ENCODE measurements around the gene UBAC2. TPM values are rescaled to one million over a fixed set of nuclear protein-coding genes. Genes with fewer than 3 reads are reported as not detected.

UBAC2 gene
- total and polyA plus RNA-seq, 2 donors (not counting 3 experiments of a cell fraction or from before 2014, with no cell fraction given) = 45.7 to 54.4 TPM

DNA sequence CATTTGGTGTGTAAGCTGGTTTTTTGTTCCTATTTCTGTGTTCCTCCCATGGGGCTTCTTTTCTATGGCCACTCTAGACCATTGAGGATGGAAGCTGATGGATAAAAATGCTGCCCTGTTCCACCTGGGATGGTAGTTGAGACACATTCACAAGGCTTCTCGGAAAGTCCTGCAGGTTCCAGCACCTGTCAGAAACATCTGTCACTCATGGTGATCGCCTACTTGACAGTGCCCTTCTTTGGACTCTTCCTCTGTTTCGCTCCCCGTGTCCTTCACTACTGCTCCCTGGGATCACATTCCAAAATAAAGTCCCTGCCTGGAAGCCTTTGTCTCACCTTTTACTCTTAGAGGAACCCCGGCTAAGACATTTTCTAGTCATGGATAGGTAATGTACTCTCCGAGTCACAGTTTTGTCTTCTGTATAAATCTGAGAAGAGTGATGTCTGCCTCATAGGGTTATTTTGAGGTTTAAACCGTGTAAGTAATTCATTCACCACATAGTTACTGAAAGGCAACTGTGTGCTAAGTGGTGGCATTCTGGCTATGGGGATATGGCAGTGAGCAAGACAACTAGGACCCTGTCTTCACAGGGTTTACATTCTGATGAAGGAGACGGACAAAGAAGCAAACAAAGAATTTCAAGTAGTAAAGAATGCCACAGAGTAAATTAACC is 21.0 kb downstream of the UBAC2 start:
- DNase-seq (ENCODE audit: low read depth, low spot score) = no peak
- Histone ChIP-seq H3K9me3 (replicated peaks; ENCODE audit: control insufficient read depth, insufficient read depth, low read length) (no peaks in the 10 kb centered on the region), H3K27me3 (ENCODE audit: control insufficient read depth in 2 of 2, insufficient read depth in 2 of 2, low read length in 2 of 2) (no peaks in the 10 kb centered on the region), H3K4me3 (replicated peaks in 1 of 3; ENCODE audit: insufficient read depth in 1 of 3, low read depth in 1 of 3, low read length in 3 of 3) (no peak overlapping the region), H3K4me1 (ENCODE audit: control insufficient read depth, extremely low read depth, insufficient read depth, low read length) (peaks cover 4% of the 10 kb centered on the region), H3K36me3 (ENCODE audit: control insufficient read depth in 2 of 2, extremely low read depth in 1 of 2, insufficient read depth in 2 of 2, low read length in 2 of 2) (no peaks in the 10 kb centered on the region), H3K9me1 (replicated peaks; ENCODE audit: control insufficient read depth, extremely low read depth, insufficient read depth, low read length) (no peaks in the 10 kb centered on the region), H3K79me2 (ENCODE audit: control insufficient read depth, insufficient read depth, low read length) (peaks cover 75% of the 10 kb centered on the region), H4K20me1 (replicated peaks; ENCODE audit: control insufficient read depth, extremely low read depth, insufficient read depth, low read length) (peaks cover 2% of the 10 kb centered on the region), H3K4me2 (ENCODE audit: insufficient read depth, low read length) (no peak overlapping the region), H3K9ac (replicated peaks; ENCODE audit: extremely low read depth, insufficient read depth, low read length) (no peak overlapping the region), H2AFZ (ENCODE audit: low read depth, low read length) (no peak overlapping the region), H3K27ac (ENCODE audit: insufficient read depth, low read depth, low read length) (no peak overlapping the region)
- ChIA-PET POLR2A (no interaction called here), CTCF (no interaction called here)
- no TSS peak for BruUV-seq (replicated peaks)
- no peak for TF ChIP-seq POLR2AphosphoS5 (IDR thresholded peaks at IDR 0.05; ENCODE audit: insufficient read depth, low read depth, low read length)
- TF ChIP-seq JUN (IDR thresholded peaks at IDR 0.05; ENCODE audit: borderline replicate concordance, insufficient read depth, insufficient read length, low read depth) = no peak
- no peak for TF ChIP-seq GATA2 (IDR thresholded peaks at IDR 0.05; ENCODE audit: insufficient read depth, insufficient read length, low read depth, low read length)
- TF ChIP-seq, protein P1, sequence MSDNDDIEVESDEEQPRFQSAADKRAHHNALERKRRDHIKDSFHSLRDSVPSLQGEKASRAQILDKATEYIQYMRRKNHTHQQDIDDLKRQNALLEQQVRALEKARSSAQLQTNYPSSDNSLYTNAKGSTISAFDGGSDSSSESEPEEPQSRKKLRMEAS (IDR thresholded peaks at IDR 0.05; ENCODE audit: insufficient read depth, insufficient read length) = no peak
- TF ChIP-seq MYC (IDR thresholded peaks at IDR 0.05; ENCODE audit: low read depth, low read length) = no peak
- TF ChIP-seq POLR2A (IDR thresholded peaks at IDR 0.05; ENCODE audit: low read depth, low read length) = no peak
- TF ChIP-seq, protein P2, sequence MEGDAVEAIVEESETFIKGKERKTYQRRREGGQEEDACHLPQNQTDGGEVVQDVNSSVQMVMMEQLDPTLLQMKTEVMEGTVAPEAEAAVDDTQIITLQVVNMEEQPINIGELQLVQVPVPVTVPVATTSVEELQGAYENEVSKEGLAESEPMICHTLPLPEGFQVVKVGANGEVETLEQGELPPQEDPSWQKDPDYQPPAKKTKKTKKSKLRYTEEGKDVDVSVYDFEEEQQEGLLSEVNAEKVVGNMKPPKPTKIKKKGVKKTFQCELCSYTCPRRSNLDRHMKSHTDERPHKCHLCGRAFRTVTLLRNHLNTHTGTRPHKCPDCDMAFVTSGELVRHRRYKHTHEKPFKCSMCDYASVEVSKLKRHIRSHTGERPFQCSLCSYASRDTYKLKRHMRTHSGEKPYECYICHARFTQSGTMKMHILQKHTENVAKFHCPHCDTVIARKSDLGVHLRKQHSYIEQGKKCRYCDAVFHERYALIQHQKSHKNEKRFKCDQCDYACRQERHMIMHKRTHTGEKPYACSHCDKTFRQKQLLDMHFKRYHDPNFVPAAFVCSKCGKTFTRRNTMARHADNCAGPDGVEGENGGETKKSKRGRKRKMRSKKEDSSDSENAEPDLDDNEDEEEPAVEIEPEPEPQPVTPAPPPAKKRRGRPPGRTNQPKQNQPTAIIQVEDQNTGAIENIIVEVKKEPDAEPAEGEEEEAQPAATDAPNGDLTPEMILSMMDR (IDR thresholded peaks at IDR 0.05; ENCODE audit: extremely low read depth in 1 of 2, insufficient read depth in 1 of 2, low read depth in 1 of 2, low read length in 2 of 2) = no peak
- TF ChIP-seq FOS (IDR thresholded peaks at IDR 0.05; ENCODE audit: borderline replicate concordance, insufficient read depth, low read length) = no peak
- TF ChIP-seq EZH2 (IDR thresholded peaks at IDR 0.05; ENCODE audit: borderline replicate concordance, low read depth, low read length, severe bottlenecking) = no peak
- dilution Hi-C loops (cut with MboI; ENCODE audit: extremely low pct_ligation_motif_present, low sequenced_read_pairs) = no loop called here
- intact Hi-C loops (cut with micrococcal nuclease) = no loop called here
- no peak for FAIRE-seq
